NCI-H2171 treated with DMSO at 0.1 percent for 48 hours (cell line): ENCODE results near the gene APC2.
"Not testable (repeated sequence)": the region's sequence is repeated elsewhere in the genome, so short reads cannot be mapped to it uniquely, and the experiment has no call there.

Experiments used
- DNase-seq: peaks from one replicate; lab custom pipeline; 2025; lab: John Stamatoyannopoulos, UW

APC2 gene

DNA sequence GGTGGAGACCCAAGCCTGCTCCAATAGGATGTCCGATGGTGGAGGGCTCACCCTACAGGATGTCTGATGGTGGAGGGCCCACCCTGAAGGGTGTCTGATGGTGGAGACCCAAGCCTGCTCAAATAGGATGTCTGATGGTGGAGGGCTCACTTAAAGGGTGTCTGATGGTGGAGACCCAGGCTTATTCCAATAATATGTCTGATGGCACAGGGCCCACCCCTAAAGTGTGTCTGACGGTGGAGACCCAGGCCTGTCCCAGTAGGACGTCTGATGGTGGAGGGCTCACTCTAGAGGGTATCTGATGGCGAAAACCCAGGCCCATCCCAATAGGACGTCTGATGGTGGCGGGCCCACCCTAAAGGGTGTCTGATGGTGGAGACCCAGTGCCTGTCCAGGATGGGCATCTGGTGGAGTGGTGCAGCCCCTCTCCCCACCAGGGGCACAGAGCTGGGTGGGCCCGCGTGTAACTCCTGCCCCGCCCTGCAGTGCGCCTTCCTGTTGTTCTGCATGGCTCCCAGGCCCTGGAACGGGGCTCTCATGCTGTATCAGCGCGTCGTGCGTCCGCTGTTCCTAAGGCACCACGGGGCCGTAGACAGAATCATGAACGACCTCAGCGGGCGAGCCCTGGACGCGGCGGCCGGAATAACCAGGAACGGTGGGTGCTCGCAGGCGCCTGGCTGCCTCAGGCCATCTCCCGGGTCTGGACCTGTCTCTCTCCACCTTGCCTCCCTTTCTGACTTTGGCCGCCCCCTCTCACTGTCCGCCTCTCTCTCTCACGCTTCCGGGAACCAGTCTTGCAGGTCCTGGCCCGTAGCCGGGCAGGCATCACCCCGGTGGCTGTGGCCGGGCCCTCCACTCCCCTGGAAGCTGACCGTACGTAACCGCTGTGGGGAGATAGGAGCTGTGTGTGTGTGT is 46.1 kb downstream of the APC2 start:
- DNase-seq: no peak

DNA sequence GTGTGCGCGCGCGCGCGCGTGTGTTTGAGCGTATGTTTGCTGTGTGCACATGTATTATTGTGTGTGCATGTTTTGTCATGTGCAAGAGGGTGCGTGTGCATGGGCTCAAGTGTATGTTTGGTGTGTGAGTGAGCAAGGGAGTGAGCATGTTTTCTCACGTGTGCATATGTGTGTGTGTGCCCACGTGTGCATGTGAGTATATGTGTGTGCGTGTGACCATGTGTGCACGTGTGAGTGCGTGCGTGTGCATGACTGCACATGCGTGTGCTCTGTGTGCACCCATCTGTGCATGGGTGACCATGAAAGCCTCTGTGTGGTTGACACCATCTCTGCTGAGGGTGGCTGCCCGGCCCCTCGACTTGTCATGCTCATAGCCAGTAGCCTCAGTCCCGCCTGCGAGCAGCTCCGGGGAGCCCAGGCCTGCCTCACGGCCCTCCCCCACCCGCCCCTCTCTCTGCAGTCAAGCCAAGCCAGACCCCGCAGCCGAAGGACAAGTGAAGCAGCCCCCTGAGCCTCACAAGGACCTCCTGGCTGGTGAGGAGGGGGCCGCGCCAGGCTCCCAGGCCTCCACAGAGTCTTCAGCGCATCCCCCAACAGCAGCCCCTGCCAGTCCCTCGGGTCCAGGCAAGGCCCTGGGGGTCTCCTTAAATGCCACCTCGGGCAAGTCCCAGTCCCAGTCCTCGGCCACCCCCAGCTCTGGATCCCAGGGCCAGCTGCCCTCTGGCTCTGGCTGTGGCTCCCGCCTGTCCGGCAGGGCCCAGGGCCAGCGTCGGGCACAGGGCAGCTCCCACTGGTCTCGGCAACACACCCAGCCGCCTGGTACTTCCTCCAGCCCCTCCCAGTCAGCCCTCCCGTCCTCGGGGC is 47.0 kb downstream of the APC2 start:
- no peak for DNase-seq

DNA sequence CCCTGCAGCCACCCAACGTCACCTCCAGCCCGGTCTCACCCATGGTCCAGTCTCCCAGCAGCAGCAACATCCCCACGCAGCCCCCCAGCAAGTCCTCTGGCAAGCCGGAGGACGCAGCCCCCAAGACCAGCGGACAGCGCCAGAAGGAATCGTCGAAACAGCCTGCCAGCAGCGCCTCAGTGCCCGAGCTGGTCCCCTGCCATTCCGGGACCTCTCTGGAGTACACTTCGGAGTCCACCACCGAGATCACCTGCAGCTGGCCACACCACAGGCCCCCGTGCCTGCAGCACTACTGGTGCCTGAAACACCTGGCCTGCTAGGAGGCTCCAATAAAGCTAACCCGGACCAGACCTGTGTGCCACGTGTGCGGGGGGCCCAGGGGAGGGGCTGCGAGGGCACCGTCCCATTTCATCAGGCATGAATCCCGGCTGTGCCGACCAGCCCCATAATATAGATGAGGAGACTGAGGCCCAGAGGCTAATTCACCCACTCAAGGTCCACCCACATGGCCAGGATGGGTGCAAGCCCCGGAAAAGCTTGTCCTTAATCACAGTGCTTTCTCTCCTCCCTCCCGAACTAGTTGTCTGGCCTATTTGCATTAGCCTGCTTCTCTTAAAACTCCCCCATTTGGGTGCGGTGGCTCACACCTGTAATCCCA is 47.8 kb downstream of the APC2 start:
- DNase-seq: no peak

- not testable (repeated sequence) for DNase-seq
Observed at GRCh38 chr19:1499231-1499630, 49.3 kb downstream of the APC2 start.

DNA sequence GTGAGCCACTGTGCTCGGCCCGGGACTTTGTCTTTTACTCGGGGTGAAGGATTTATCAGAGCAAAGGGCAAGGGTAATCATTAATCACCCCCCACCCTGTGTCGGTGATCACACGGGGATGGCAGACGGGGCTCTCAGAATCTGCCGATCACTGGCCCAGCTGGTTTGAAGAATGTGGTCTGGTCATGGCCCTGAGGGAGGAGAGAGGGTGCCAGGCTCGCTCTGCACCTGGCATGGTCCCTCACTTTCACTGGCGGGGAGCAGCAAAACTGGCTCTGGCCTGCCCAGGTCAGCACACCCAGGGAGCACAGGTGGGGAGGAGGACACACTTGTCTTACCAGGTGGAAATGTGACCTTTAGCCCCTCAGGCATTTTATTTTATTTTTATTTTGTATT is 51.3 kb downstream of the APC2 start:
- DNase-seq: no peak

- no peak for DNase-seq
Observed at GRCh38 chr19:1502433-1503088, 52.6 kb downstream of the APC2 start.

- DNase-seq: no peak
Observed at GRCh38 chr19:1503089-1503924, 53.4 kb downstream of the APC2 start.

- no peak for DNase-seq
Observed at GRCh38 chr19:1503925-1504773, 54.2 kb downstream of the APC2 start.

- no peak for DNase-seq
Observed at GRCh38 chr19:1505012-1505411, 55.1 kb downstream of the APC2 start.

DNA sequence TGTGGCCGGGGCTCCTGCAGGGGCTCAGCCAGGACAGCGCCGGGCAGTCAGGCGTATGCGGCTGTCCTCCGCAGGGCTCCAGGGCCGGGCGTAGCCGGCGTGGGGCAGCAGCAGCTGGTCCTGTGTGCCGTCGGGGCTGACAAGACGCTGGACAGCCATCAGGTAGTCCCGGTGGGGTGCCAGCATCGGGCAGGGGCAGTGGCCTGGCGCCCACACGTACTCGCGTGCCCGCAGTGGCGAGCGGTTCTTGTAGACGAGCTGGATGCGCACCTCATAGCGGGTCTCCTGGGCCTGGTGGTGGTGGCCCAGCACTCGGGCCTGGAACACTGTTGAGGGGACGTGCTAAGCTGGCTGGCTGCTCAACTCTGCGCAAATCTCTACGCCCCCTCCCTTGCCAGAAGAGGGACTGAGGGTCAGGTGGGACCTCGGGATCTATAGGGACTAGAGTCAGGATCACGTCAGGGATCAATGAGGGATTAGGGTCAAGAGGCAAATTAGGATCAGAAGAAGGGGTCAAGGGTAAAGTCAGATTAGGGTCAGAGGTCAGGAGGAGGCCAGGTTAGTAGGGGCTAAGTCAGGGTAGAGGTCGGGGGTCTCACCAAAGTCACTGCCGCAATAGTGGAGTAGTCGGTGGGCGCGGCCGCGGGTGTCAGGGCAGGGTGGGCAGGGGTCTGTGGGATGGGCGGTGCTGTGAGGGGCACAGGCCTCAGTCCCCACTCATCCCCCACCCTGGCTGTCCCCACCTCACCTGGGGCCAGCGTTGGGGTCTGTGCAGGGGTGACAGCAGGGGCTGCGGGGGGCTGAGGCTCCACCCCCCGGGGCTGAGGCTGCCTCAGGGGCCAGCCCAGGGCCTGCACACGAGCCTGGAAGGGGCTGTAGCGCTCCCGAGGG is 56.3 kb downstream of the APC2 start:
- DNase-seq: no peak

GRCh38 chr19:1507192-1507660 is 57.3 kb downstream of the APC2 start:
- no peak for DNase-seq

DNA sequence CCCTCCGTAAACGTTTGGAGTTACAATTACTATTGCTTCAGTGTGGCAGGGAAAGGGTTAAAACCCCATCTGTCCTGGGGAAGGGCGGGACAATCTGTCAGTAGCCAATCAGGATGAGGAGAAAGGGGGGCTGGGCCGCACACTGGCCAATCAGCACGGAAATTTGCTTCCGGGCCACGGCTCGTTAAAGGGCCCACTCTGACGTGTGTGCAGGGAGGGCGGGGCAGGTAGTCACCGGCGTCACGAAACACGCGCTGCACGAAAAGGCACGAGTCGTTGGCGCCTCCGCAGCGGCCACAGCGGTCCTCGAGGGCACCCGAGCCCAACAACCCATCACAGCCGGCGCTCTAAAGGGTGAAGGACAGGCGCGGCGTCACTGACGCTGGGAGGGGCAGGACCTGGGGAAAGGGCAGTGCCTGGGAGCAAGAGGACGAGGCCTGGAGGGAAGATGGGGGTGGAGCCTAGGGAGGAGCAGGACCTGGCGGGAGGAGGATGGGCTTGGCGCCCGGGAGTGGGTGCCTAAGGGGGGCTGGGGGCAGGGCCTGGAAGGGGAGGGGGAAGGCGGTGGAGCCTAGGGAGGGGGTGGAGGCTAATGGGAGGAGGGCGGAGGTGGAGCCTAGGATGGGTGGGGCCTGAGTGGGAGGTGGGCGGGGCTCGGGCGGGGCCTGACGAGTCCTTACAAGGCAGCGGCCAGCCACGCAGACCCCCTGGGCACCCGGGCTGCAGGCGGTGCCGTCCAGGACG is 58.0 kb downstream of the APC2 start:
- DNase-seq: peak; percentile 93

DNA sequence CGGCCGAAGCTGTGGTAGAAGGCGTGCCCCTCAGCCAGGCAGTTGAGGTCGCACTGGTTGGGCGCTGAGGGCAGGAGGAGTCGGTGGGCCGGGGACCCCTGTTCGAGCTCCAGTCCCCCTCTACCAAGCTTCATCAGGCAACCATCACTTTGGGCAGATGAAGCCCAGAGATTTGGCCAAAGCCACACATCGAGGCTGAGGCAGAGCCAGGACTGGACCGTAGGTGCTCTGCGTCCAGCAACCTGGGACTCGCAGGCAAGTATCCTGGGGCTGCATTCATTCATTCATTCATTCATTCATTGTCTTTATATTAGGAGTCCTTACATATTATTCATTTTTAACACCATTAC is 58.6 kb downstream of the APC2 start:
- no peak for DNase-seq

GRCh38 chr19:1509602-1510441 is 59.9 kb downstream of the APC2 start:
- DNase-seq: no peak

DNA sequence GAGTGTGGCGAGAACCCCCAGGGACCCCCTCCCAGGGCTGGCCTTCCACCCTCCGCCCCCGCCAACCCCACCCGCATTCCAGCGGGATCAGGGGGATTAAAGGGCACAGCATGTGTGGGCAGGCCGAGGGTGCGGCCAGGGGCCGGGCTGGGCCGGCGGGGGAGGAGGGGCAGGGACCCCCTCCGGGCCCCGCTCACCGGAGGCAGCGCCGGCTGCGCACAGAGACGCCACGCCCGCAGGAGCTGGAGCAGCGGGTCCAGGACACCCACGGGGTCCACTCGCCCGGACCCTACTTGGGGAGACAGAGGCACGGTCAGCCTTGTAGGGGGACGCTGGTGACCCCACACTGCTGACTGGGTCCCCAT is 60.5 kb downstream of the APC2 start:
- DNase-seq: no peak

DNA sequence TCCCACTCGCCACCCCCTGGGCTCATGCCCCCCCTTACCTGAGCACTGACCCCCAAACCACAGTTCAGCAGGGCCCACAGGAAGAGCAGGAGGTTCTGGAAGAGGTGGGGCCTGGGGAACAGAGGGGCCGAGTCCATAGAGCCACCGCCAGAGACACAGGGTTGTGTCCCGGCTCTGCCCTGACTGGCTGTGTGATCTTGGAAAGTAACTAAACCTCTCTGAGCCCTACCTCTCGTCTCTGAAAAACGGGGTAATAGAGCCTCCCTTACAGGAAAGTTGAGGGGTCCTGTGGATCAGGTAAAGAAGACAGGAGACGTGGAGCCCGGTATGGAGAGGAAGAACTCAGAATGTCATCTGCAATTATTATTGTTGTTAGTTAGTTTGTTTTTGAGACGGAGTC is 60.9 kb downstream of the APC2 start:
- DNase-seq: no peak
